ENCODE measurements around the gene GPR84.

DNA sequence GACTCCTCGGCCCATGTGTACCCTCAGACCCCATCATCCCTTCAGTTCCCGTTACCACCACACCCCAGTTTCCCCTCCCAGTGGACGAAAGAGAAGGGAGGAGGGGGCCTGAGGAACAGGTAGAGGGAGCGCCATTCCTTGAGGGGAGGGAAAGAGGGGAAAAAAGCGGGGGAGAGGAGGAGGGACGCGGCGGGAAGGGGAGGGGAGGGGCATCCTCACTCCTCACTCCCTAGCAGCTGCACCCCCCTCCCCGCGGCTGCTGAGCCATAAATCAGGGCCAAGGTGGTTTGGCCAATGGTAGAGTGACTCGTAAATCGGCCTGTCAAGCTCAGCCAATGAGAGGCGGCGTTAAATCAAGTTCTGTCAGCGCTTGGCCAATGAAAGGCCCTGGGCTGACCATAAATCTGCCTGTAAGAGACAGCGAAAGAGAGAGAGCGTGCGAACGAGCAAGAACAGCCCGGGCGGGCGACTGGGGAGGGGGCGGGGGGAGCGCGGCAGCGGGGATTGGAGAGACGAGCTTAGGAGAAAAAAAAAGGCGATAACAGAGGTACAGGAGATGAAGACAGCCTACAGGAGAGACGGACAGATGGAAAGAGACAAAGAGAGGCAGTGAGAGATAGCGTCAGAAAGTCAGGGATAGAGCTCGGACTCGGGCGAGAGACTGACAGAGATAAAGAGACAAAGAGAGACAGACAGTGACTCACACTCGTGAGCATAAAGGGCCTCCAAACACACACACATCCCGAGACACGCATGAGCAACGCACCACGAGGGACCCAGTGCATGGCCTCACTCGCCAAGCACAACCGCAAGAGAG is 5.1 kb downstream of the GPR84 start:
- TF ChIP-seq HDAC2 (IDR thresholded peaks at IDR 0.05; ENCODE audit: borderline replicate concordance in 1 of 2, low read depth in 2 of 2, low read length in 2 of 2) (0 out of 4 replicates have a peak, but pooled peaks of 1 of the 2 experiments have one; percentile 23), RXRA (IDR thresholded peaks at IDR 0.05; ENCODE audit: insufficient read depth, low read depth, low read length) (no peak), POLR2A (IDR thresholded peaks at IDR 0.05; ENCODE audit: control extremely low read depth in 1 of 2, low read depth in 2 of 2, low read length in 2 of 2) (0 out of 3 replicates have a peak, but pooled peaks of 1 of the 2 experiments have one; percentile 8), RAD21 (IDR thresholded peaks at IDR 0.05 in 1 of 2, conservative IDR thresholded peaks at IDR 0.05 in 1 of 2; ENCODE audit: low read depth in 2 of 2, low read length in 2 of 2) (no peak)

Data from H1 (cell line).